ENCODE measurements around the gene ATPAF1.

ATPAF1 gene

DNA sequence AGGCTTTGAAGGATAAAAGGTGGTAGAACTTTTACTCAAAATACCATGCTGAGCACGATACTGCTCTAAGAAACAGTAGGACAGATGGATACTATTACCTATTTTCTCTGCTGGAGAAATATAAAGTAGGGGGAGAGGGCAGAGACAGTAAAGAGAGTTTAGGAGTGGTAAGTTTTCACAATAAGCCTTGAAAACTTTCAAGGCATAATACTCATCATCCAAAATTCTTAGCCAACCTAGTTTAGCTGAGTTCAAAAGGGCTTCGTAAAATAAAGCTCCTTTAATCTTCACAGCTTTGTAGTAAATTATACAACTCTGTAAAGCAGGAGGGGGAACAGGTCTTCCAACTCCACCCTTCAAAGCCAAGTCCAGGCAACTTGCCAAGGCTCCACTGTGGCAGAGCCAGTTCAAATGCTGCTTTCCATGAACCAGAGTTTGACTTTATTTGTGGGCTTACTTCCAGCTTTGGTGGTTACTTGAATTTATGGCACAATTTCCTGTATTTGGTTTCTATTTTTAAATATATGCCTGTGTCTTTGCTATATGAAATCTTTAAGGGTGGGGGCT lies 19.0 kb upstream of the ATPAF1 start:
- Histone ChIP-seq H4K20me1 (ENCODE audit: insufficient read depth, low read length) (no peaks in the 10 kb centered on the region), H3K36me3 (ENCODE audit: insufficient read depth, low read length) (peaks cover 99% of the 10 kb centered on the region), H3K9me3 (ENCODE audit: low read length) (no peaks in the 10 kb centered on the region), H3K27me3 (ENCODE audit: insufficient read depth, low read length) (no peaks in the 10 kb centered on the region), H3K4me1 (ENCODE audit: insufficient read depth, low read length, severe bottlenecking) (no peaks in the 10 kb centered on the region), H2AFZ (ENCODE audit: low read length) (no peak overlapping the region), H3K27ac (ENCODE audit: low read depth, low read length, poor library complexity, severe bottlenecking) (no peak overlapping the region), H3F3A (ENCODE audit: insufficient read depth, low read length) (no peaks in the 10 kb centered on the region), H3K9ac (ENCODE audit: low read length) (no peak overlapping the region), H3K9me2 (ENCODE audit: low read depth, low read length) (no peaks in the 10 kb centered on the region), H3K4me3 (ENCODE audit: low read depth, low read length, poor library complexity, severe bottlenecking) (no peak overlapping the region), H3K4me2 (ENCODE audit: low read length) (no peak overlapping the region), H3K79me2 (ENCODE audit: insufficient read depth, low read length) (no peaks in the 10 kb centered on the region)
- TF ChIP-seq EZH2 (IDR thresholded peaks at IDR 0.05; ENCODE audit: borderline replicate concordance, low read length): no peak
- TF ChIP-seq, protein P1, sequence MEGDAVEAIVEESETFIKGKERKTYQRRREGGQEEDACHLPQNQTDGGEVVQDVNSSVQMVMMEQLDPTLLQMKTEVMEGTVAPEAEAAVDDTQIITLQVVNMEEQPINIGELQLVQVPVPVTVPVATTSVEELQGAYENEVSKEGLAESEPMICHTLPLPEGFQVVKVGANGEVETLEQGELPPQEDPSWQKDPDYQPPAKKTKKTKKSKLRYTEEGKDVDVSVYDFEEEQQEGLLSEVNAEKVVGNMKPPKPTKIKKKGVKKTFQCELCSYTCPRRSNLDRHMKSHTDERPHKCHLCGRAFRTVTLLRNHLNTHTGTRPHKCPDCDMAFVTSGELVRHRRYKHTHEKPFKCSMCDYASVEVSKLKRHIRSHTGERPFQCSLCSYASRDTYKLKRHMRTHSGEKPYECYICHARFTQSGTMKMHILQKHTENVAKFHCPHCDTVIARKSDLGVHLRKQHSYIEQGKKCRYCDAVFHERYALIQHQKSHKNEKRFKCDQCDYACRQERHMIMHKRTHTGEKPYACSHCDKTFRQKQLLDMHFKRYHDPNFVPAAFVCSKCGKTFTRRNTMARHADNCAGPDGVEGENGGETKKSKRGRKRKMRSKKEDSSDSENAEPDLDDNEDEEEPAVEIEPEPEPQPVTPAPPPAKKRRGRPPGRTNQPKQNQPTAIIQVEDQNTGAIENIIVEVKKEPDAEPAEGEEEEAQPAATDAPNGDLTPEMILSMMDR (IDR thresholded peaks at IDR 0.05; ENCODE audit: low read length): no peak

DNA sequence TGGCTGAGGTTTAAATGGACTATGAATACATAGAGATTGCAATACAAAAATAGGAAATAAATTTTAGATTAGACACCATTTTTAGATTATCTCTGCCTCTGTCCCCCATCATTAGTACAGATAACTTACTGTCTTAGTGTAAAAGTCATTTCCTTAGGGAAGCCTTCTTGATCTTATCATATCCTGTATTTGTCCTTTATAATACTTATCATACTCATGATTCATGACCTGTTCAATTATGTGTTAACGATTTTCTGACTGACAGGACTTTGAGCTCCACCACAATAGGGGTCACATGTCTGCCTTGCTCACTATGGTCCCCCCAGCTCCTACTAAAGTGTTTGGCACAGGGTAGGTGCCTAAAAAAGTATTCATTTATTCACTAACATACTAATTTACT lies 18.1 kb upstream of the ATPAF1 start:
- no peaks in the 10 kb centered on the region for H3K9me2 ChIP-seq (ENCODE audit: low read depth, low read length)
- H3K4me2 ChIP-seq (ENCODE audit: low read length): no peak overlapping the region
- no peaks in the 10 kb centered on the region for H3K4me1 ChIP-seq (ENCODE audit: insufficient read depth, low read length, severe bottlenecking)
- no peak overlapping the region for H2AFZ ChIP-seq (ENCODE audit: low read length)
- peaks cover 99% of the 10 kb centered on the region for H3K36me3 ChIP-seq (ENCODE audit: insufficient read depth, low read length)
- H3K27me3 ChIP-seq (ENCODE audit: insufficient read depth, low read length): no peaks in the 10 kb centered on the region
- H3K79me2 ChIP-seq (ENCODE audit: insufficient read depth, low read length): no peaks in the 10 kb centered on the region
- no peak overlapping the region for H3K4me3 ChIP-seq (ENCODE audit: low read depth, low read length, poor library complexity, severe bottlenecking)
- H3K9me3 ChIP-seq (ENCODE audit: low read length): no peaks in the 10 kb centered on the region
- H3K27ac ChIP-seq (ENCODE audit: low read depth, low read length, poor library complexity, severe bottlenecking): no peak overlapping the region
- H4K20me1 ChIP-seq (ENCODE audit: insufficient read depth, low read length): no peaks in the 10 kb centered on the region
- H3K9ac ChIP-seq (ENCODE audit: low read length): no peak overlapping the region
- H3F3A ChIP-seq (ENCODE audit: insufficient read depth, low read length): no peaks in the 10 kb centered on the region
- no peak for TF ChIP-seq EZH2 (IDR thresholded peaks at IDR 0.05; ENCODE audit: borderline replicate concordance, low read length)
- TF ChIP-seq, protein P1 (IDR thresholded peaks at IDR 0.05; ENCODE audit: low read length): no peak

DNA sequence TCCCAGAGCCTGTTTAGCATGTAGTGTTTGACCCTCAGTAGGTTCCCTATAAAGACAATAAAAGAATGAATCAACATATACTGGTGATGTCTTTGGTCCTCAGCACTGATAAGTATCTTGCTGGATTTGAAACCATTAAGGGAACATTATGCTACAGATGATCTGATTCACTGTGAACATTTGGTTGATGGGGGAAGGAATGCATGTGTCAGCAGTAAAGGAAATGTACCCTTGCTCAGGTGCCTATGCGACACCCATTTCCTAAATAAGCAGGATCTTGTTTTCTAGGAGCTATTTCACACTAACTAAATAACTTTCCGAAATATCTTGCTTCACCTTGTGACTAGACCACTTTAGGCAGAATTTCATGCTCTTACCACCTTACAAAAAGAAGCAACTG lies 16.5 kb upstream of the ATPAF1 start:
- H3K27me3 ChIP-seq (ENCODE audit: insufficient read depth, low read length): no peaks in the 10 kb centered on the region
- H3K4me1 ChIP-seq (ENCODE audit: insufficient read depth, low read length, severe bottlenecking): no peaks in the 10 kb centered on the region
- H3K9ac ChIP-seq (ENCODE audit: low read length): no peak overlapping the region
- H3K9me2 ChIP-seq (ENCODE audit: low read depth, low read length): no peaks in the 10 kb centered on the region
- H3F3A ChIP-seq (ENCODE audit: insufficient read depth, low read length): no peaks in the 10 kb centered on the region
- no peak overlapping the region for H3K27ac ChIP-seq (ENCODE audit: low read depth, low read length, poor library complexity, severe bottlenecking)
- TF ChIP-seq, protein P1 (IDR thresholded peaks at IDR 0.05; ENCODE audit: low read length): no peak
- no peak for TF ChIP-seq EZH2 (IDR thresholded peaks at IDR 0.05; ENCODE audit: borderline replicate concordance, low read length)
- peaks cover 99% of the 10 kb centered on the region for H3K36me3 ChIP-seq (ENCODE audit: insufficient read depth, low read length)
- no peak overlapping the region for H2AFZ ChIP-seq (ENCODE audit: low read length)
- no peaks in the 10 kb centered on the region for H3K9me3 ChIP-seq (ENCODE audit: low read length)
- H4K20me1 ChIP-seq (ENCODE audit: insufficient read depth, low read length): no peaks in the 10 kb centered on the region
- H3K79me2 ChIP-seq (ENCODE audit: insufficient read depth, low read length): no peaks in the 10 kb centered on the region
- no peak overlapping the region for H3K4me3 ChIP-seq (ENCODE audit: low read depth, low read length, poor library complexity, severe bottlenecking)
- H3K4me2 ChIP-seq (ENCODE audit: low read length): no peak overlapping the region
